GM12892 (cell line): ENCODE results near the gene TRAF3.

Source experiments
- POLR2A ChIP-seq: IDR thresholded peaks from 2 replicates; pipeline ENCODE4 v1.6.1; 2011; ENCODE audit warnings: low read depth, low read length, control low read depth
- POLR2AphosphoS5 ChIP-seq: IDR thresholded peaks from 2 replicates; pipeline ENCODE4 v1.6.1; 2011; ENCODE audit warnings: low read depth, low read length, control low read depth

- TF ChIP-seq POLR2A = no peak
- no peak for TF ChIP-seq POLR2AphosphoS5
Observed at GRCh38 chr14:102903889-102904512, 126.8 kb downstream of the TRAF3 start.
